ENCODE data around the gene PLCB4. TPM values are rescaled to one million over a fixed set of nuclear protein-coding genes. Genes with fewer than 3 reads are reported as not detected.

The PLCB4 gene
- total and polyA plus RNA-seq, 2 donors = 11.5 to 32.1 TPM

DNA sequence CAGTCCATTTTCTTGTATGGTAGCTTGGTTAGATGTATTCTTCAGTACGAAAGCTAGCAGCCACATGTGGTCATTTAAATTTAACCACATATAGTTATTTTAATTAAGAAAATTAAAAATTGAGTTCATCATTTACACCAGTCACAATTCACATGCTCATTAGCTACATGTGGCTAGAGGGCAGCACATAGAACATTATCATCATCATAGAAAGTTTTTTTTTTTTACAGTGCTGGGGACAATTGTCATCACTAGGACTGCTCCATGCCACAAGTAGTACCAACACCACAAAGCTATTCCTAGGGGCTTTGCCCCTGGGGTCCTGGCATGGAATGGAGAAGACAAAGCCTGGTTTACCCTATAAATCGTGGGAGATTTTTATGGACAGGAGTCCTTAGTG is 30.5 kb downstream of the PLCB4 start:
- H3K4me3 ChIP-seq (ENCODE audit: low read depth, low read length) = no peak overlapping the region
- 92% methylated on average over 2 of the region's 2 CpGs for WGBS
- H3K27ac ChIP-seq (ENCODE audit: low read depth) = no peak overlapping the region
- DNase-seq (ENCODE audit: extremely low spot score) = no peak
- no peaks in the 10 kb centered on the region for H3K4me1 ChIP-seq (ENCODE audit: insufficient read depth)
- no peaks in the 10 kb centered on the region for H3K36me3 ChIP-seq (ENCODE audit: insufficient read depth)

DNA sequence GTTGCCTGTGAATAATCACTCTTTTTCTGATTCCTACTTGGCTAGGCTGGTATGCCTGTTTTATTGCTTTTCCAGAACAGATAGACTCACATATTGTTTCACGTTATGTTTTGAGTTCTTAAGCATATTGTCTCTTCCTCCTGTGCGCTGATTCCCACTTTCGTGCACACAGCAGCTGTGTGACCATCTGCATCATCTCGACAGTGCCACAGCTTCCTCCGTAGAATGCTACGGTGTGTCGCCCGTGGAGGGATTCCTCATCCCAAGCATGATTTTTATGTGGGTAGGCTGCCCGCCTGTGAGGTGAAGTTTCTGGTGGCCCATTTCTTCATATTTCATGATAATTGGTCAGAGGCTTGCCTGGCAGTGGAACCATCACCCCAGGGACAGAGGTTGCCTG is 31.8 kb downstream of the PLCB4 start:
- no peak overlapping the region for H3K4me3 ChIP-seq (ENCODE audit: low read depth, low read length)
- no peak overlapping the region for H3K27ac ChIP-seq (ENCODE audit: low read depth)
- H3K4me1 ChIP-seq (ENCODE audit: insufficient read depth) = no peaks in the 10 kb centered on the region
- no peak for DNase-seq (ENCODE audit: extremely low spot score)
- WGBS = 94% methylated on average over 9 of the region's 9 CpGs
- no peaks in the 10 kb centered on the region for H3K36me3 ChIP-seq (ENCODE audit: insufficient read depth)

DNA sequence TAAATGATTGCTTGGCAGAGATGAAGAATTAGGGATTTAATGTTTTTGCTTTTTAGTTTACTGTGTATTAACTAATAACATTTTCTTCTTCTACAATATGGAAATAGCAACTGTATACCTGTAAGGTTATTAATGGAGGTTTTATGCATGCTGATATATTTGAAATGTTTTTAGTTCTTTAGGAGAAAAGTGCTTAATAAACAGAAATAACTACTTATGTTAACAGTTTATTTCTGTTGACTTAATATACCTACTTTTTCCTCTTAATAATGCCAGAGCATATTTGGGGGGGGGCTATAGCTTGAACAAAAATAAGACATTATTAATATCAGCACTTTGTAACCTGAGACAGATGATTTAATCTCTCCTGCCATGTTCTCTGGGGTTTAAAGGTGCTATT is 33.6 kb downstream of the PLCB4 start:
- DNase-seq (ENCODE audit: extremely low spot score) = no peak
- no peaks in the 10 kb centered on the region for H3K36me3 ChIP-seq (ENCODE audit: insufficient read depth)
- H3K4me3 ChIP-seq (ENCODE audit: low read depth, low read length) = no peak overlapping the region
- no peaks in the 10 kb centered on the region for H3K4me1 ChIP-seq (ENCODE audit: insufficient read depth)
- H3K27ac ChIP-seq (ENCODE audit: low read depth) = no peak overlapping the region

DNA sequence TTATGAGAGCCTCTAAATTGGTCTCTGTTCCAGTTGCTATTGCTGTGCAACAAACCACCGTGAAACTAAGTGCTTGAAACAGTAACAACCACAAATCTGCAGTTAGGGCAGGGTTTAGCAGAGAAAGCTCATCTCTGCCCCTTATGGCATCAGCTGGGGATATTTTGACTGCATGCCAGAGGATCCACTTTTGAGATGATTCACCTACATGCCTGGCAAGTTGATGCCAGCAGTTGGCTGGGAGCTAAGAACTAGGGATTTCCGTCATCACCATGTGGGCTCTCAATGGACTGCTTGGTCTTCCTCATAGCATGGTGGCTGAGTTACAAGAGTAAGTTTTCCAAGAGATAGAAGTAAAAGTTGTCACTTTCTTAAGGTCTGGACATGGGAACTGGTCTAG is 35.1 kb downstream of the PLCB4 start:
- H3K4me1 ChIP-seq (ENCODE audit: insufficient read depth) = no peaks in the 10 kb centered on the region
- no peak overlapping the region for H3K4me3 ChIP-seq (ENCODE audit: low read depth, low read length)
- H3K27ac ChIP-seq (ENCODE audit: low read depth) = no peak overlapping the region
- H3K36me3 ChIP-seq (ENCODE audit: insufficient read depth) = no peaks in the 10 kb centered on the region
- 98% methylated on average over 2 of the region's 2 CpGs for WGBS
- DNase-seq (ENCODE audit: extremely low spot score) = no peak

DNA sequence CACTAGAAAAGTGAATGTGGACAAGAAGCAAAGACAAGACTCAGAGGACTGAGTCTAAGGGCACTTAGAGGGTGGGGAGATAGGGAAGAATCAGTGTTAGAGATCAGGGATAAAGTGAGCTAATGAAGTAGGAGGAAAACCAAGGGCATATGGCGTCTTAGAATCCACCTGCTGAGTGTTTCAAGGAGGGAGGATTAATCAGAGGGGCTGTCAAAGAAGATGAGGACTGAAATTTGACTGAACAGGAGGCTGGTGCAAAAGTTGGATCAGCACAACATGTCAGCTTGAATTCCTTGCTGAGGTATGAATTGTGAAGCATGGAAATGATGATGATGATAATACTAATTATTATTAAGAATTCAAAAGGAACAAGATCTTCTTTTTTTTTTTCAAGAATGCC is 39.4 kb downstream of the PLCB4 start:
- 97% methylated on average over 1 of the region's 1 CpG for WGBS
- H3K4me3 ChIP-seq (ENCODE audit: low read depth, low read length) = no peak overlapping the region
- H3K27ac ChIP-seq (ENCODE audit: low read depth) = no peak overlapping the region
- no peak for DNase-seq (ENCODE audit: extremely low spot score)
- H3K36me3 ChIP-seq (ENCODE audit: insufficient read depth) = no peaks in the 10 kb centered on the region
- H3K4me1 ChIP-seq (ENCODE audit: insufficient read depth) = no peaks in the 10 kb centered on the region

DNA sequence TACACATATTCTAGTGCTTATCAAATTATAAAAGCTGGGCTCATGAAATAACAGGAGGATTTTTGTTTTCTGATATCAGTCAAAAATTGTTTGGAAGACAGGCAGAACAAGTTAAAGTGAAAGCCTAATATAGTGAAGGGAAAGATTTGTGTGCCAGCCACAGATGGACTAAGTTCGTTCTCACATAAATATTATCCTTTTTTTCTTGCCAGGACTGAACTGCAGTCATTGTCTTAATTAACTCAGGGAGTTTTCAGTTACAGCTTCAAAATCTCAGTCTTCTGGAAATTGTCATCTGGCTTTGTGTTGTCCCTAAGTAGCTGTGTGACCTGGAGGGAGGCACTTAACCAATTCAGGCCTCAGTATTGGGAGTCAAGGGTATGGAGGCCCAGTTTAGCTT is 40.7 kb downstream of the PLCB4 start:
- H3K27ac ChIP-seq (ENCODE audit: low read depth) = no peak overlapping the region

DNA sequence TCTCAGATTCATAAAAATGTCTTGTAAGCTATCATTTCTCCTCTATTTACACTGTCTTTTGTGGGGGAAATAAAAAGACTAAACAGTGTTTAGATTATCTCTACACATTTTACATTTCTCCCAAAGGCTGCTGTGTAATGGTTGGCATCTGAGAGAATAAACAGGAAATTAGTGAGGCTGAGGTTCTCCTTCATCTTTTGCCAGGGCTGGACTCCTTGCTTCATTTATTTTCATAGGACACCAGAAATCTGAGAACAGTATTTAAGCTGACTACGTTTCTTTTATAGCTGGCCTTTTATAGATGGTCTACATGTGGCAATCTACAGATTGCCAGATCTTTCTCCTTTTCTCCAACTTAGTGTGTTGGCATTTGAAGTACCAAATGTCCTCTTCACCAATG is 41.5 kb downstream of the PLCB4 start:
- Histone ChIP-seq H3K4me1 (ENCODE audit: insufficient read depth) (no peaks in the 10 kb centered on the region), H3K27ac (ENCODE audit: low read depth) (no peak overlapping the region), H3K36me3 (ENCODE audit: insufficient read depth) (no peaks in the 10 kb centered on the region), H3K4me3 (ENCODE audit: low read depth, low read length) (no peak overlapping the region)
- WGBS = 14% methylated on average over 1 of the region's 1 CpG
- DNase-seq (ENCODE audit: extremely low spot score) = no peak

More for the DNA sequence above, 40.7 kb downstream of the PLCB4 start:
- no peak overlapping the region for H3K4me3 ChIP-seq (ENCODE audit: low read depth, low read length)
- 20% methylated on average over 1 of the region's 1 CpG for WGBS
- no peaks in the 10 kb centered on the region for H3K4me1 ChIP-seq (ENCODE audit: insufficient read depth)
- no peaks in the 10 kb centered on the region for H3K36me3 ChIP-seq (ENCODE audit: insufficient read depth)
- no peak for DNase-seq (ENCODE audit: extremely low spot score)

DNA sequence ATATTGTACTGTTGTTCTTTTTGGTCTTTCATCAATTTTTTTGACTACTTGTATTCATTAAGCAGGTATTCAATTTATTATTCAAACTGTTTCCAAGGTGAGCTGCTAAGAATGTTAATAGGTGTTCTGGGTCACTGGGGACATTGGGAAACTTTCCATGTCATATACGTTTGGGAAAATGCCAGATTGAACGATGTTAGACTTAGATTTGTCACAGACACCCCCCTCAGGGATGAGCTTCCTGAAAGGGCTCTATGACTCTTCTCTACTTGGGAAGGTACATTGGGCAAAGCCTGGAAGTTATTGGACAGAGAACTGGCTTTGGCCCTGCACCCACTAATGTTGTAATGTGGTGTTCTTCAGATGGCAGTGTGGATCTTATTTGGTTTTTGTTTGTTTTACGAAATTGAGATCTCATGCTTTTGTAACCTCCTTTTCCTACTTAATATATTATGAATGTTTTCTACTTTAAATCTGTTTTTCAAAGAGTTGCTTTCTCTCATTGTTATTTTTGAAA is 42.1 kb downstream of the PLCB4 start:
- Histone ChIP-seq H3K4me1 (ENCODE audit: insufficient read depth) (no peaks in the 10 kb centered on the region), H3K36me3 (ENCODE audit: insufficient read depth) (no peaks in the 10 kb centered on the region), H3K27ac (ENCODE audit: low read depth) (peak overlapping the region; percentile 10), H3K4me3 (ENCODE audit: low read depth, low read length) (no peak overlapping the region)
- no peak for DNase-seq (ENCODE audit: extremely low spot score)
- 80% methylated on average over 3 of the region's 3 CpGs for WGBS

DNA sequence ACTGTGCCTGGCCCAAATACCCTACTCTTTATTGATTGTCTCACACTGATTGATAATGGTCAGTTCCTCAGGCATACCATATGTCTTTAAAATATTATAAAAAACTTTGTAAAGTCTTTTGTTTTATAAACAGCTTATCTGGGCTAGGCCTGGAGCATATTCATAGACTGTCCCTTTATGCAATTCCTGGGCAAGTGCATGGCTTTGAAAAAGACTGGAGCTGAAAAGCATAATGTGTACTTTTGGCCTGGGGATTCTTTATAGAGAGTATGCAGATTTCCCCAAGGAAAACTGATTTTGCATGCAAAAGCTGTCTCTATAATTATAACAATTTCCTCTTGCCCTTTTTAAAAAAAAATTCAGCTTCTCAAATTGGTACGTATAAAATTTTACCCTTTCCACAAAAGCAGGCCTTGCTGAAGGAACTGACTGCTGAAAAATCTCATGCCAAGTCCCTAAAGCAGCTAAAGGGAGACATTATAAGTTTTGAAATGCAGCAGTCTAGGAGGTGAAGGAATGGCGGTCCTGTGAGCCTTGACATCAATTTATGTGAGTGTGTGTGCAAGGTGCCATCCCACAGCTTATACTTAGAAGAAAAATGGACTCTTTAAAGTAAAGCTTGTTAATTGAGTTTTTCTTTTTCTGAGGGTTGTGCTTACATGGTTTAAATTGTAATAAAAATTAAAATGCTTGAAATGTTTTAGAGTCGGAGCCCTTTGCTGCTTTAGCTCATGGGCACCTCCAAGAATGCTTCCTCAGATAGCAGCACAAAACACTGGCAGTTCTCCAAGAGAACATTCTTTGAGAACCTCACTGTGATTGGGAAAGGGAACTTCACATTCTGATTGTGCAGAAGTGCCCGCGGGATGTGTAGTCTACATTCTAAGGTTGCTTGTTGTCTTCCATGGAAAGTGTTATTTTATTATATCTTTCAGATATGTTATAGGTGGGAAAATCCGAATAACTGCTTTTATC is 43.9 kb downstream of the PLCB4 start:
- no peak for DNase-seq (ENCODE audit: extremely low spot score)
- 40% methylated on average over 6 of the region's 6 CpGs for WGBS
- no peaks in the 10 kb centered on the region for H3K36me3 ChIP-seq (ENCODE audit: insufficient read depth)
- no peak overlapping the region for H3K27ac ChIP-seq (ENCODE audit: low read depth)
- H3K4me1 ChIP-seq (ENCODE audit: insufficient read depth) = no peaks in the 10 kb centered on the region
- no peak overlapping the region for H3K4me3 ChIP-seq (ENCODE audit: low read depth, low read length)

DNA sequence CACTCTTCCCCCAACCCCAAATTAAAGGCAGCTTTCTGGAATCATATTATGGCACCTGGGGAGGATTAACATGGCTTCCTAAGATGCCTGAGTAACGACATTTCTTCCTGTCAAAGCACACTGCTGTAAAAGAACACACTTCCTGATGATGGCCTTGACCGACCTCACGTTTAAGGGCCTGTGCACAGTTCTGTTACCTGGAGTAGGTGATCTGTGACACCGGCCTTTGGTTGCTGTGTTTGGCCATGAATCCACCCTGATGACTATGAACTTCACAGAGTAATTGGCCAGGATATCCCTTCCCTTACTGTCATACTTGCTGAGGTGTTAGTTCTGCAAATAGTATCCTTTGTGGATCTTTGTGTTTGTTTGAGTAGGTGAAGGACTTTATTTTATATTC is 45.8 kb downstream of the PLCB4 start:
- Histone ChIP-seq H3K36me3 (ENCODE audit: insufficient read depth) (no peaks in the 10 kb centered on the region), H3K4me3 (ENCODE audit: low read depth, low read length) (no peak overlapping the region), H3K27ac (ENCODE audit: low read depth) (no peak overlapping the region), H3K4me1 (ENCODE audit: insufficient read depth) (no peaks in the 10 kb centered on the region)
- no peak for DNase-seq (ENCODE audit: extremely low spot score)
- WGBS = 88% methylated on average over 4 of the region's 4 CpGs

DNA sequence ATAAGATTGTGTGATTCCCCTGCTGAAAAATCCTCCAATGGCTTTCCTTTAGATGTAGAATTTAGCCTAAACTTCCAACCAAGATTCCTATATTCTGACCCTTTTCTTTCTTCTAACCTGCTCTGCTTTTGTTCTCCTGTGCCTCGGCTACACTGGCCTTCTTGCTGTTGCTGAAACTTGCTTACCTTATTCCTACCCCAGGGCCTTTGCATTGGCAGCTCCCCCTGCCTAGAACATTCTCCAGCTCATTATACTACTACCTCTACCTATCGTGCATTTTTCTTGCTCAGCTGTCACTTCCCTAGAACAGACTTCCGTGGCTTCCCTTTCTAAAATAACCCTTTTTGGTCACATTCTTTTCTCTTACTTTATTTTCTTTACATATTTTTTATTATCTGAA is 48.7 kb downstream of the PLCB4 start:
- Histone ChIP-seq H3K27ac (ENCODE audit: low read depth) (no peak overlapping the region), H3K4me3 (ENCODE audit: low read depth, low read length) (no peak overlapping the region), H3K4me1 (ENCODE audit: insufficient read depth) (no peaks in the 10 kb centered on the region), H3K36me3 (ENCODE audit: insufficient read depth) (no peaks in the 10 kb centered on the region)
- WGBS = 93% methylated on average over 3 of the region's 3 CpGs
- no peak for DNase-seq (ENCODE audit: extremely low spot score)

DNA sequence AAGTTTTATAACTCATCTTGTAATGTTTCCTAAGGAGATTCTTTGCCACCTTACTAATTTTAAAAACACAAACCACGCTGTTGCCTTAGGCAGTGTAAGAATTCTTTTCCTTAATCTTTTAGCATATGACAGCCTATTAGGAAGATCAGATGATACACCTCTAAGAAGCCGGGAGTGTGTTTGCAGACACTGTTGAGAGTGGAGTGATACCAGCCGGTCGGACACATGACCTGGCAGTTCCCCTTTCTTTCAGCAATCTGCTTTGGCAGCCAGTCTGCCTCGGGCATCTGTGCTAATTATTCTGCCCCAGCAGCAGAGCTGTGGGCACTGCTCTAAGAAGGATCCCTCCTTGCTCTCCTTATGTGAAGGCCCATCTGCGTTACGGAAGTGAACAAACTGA is 50.9 kb downstream of the PLCB4 start:
- 71% methylated on average over 7 of the region's 7 CpGs for WGBS
- no peaks in the 10 kb centered on the region for H3K4me1 ChIP-seq (ENCODE audit: insufficient read depth)
- H3K36me3 ChIP-seq (ENCODE audit: insufficient read depth) = no peaks in the 10 kb centered on the region
- DNase-seq (ENCODE audit: extremely low spot score) = no peak
- no peak overlapping the region for H3K4me3 ChIP-seq (ENCODE audit: low read depth, low read length)
- no peak overlapping the region for H3K27ac ChIP-seq (ENCODE audit: low read depth)

DNA sequence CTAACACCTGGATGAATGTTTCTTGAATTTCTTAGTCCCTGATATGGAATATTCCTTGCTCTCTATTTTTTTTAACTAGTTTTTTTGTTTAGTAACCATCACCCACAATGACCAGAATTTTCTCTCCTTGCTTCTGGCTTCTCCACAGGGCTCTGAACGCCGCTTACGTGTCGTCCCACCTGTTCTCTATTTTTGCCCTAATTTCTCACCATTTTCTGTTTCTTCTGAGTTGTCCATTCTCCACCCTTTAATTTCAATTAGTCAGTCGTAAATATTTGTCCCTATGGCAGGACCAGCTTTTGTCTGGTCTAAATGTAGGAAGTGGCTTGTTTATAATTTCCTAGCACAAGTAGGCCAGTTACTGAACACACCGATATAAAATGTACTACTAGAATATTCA is 52.3 kb downstream of the PLCB4 start:
- Histone ChIP-seq H3K4me1 (ENCODE audit: insufficient read depth) (no peaks in the 10 kb centered on the region), H3K27ac (ENCODE audit: low read depth) (no peak overlapping the region), H3K36me3 (ENCODE audit: insufficient read depth) (no peaks in the 10 kb centered on the region), H3K4me3 (ENCODE audit: low read depth, low read length) (no peak overlapping the region)
- DNase-seq (ENCODE audit: extremely low spot score) = no peak
- WGBS = 88% methylated on average over 6 of the region's 6 CpGs

DNA sequence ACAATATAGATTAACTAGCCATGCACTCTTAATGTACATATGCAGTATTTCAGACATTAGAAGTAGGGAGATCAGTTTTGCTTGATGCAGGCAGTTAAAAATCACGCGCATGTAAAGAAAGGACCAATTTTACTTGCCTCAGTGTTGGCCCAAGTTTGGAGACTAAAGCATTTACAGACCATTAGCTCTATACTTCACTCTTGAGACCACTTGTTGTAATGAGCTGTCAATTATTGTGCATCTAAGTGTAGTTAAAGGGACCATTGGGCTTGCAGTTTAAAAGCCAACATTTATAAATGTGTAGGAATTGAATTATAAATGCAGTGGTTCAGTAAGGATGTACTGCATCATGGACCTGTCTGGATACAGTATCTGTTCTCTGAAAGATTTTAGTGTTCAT is 53.7 kb downstream of the PLCB4 start:
- no peak overlapping the region for H3K4me3 ChIP-seq (ENCODE audit: low read depth, low read length)
- no peak for DNase-seq (ENCODE audit: extremely low spot score)
- no peaks in the 10 kb centered on the region for H3K4me1 ChIP-seq (ENCODE audit: insufficient read depth)
- WGBS = 96% methylated on average over 2 of the region's 2 CpGs
- H3K36me3 ChIP-seq (ENCODE audit: insufficient read depth) = no peaks in the 10 kb centered on the region
- no peak overlapping the region for H3K27ac ChIP-seq (ENCODE audit: low read depth)
